HepG2 (cell line): ENCODE measurements around the gene TMEM9. TPM values are rescaled to one million over a fixed set of nuclear protein-coding genes. Genes with fewer than 3 reads are reported as not detected.

Source experiments
- ATAC-seq: fragments of 200-7000 bp; cut with Tn5 transposase; 3 replicates; pipeline ENCODE4 v1.9.1; 2020; ENCODE audit warnings: mild to moderate bottlenecking, moderate library complexity
- BruUV-seq: library from RNA; stranded (reverse); fragments of 400-500 nt; replicated peaks from 2 replicates; lab custom pipeline; 2021; lab: Mats Ljungman, UMichigan
- CTCF ChIA-PET: fragments of 300-600 bp; formaldehyde crosslinking; extraction: SDS; loops from one replicate; lab custom pipeline; 2021; ENCODE audit warnings: low total read pairs, inconsistent platforms, low intra/inter-chr PET ratio; lab: Yijun Ruan, JAX
- POLR2A ChIA-PET: fragments of 350-600 bp; sonication (Branson Sonifier 250); formaldehyde crosslinking; loops from one replicate; lab custom pipeline; 2020; ENCODE audit warnings: antibody characterized with exemption, inconsistent platforms; lab: Yijun Ruan, JAX
- DNase-seq: peaks from one replicate; pipeline ENCODE4 v3.0.0-alpha.2; 2015; ENCODE audit warnings: low spot score
- FAIRE-seq: peaks from 3 replicates; lab custom pipeline; 2011; peaks lifted over from hg19 to GRCh38; lab: Jason Lieb, UNC
- H2AFZ ChIP-seq: one replicate; pipeline ENCODE4 v1.6.1; 2011; ENCODE audit warnings: low read length, inconsistent platforms
- H3K27ac ChIP-seq: fragments of 300-600 bp; 3 replicates; pipeline ENCODE4 v1.8.0; 2011; ENCODE audit warnings: mixed run types, mild to moderate bottlenecking, mixed read lengths, low read length, inconsistent platforms; ENCODE audit not compliant: insufficient read depth; ENCODE audit errors: extremely low read length
- H3K27me3 ChIP-seq, 2 experiments: fragments of 200-600 bp in 1 of 2; 2 replicates in 1 of 2; 3 replicates in 1 of 2; pipeline versions ENCODE4 v1.6.0 to v1.8.0; 2011; ENCODE audit warnings: low read length in 2 of 2, mild to moderate bottlenecking in 2 of 2, moderate library complexity in 2 of 2, inconsistent platforms in 1 of 2; ENCODE audit not compliant: insufficient read depth in 2 of 2, control insufficient read depth in 1 of 2
- H3K36me3 ChIP-seq, 2 experiments: fragments of 200-600 bp in 1 of 2; replicated peaks in 1 of 2; 2 replicates in 1 of 2; 3 replicates in 1 of 2; pipeline versions ENCODE4 v1.5.1 to v1.8.0; 2011; ENCODE audit warnings: low read length in 2 of 2, inconsistent platforms in 1 of 2; ENCODE audit not compliant: insufficient read depth in 2 of 2, control insufficient read depth in 1 of 2
- H3K4me1 ChIP-seq: 2 replicates; pipeline ENCODE4 v1.5.1; 2012; ENCODE audit warnings: low read length, inconsistent platforms; ENCODE audit not compliant: insufficient read depth
- H3K4me2 ChIP-seq: 2 replicates; pipeline ENCODE4 v1.6.0; 2011; ENCODE audit warnings: low read depth, low read length, inconsistent platforms
- H3K4me3 ChIP-seq, 3 experiments: fragments of 200-600 bp in 1 of 3; sonication (generic), shearing (Covaris generic) in 1 of 3; replicated peaks in 1 of 3; 2 replicates each; pipeline ENCODE4 v1.5.1; 2011 to 2016; ENCODE audit warnings: low read length in 3 of 3, inconsistent platforms in 2 of 3, low read depth in 2 of 3, mild to moderate bottlenecking in 2 of 3, control low read depth in 1 of 3, mixed read lengths in 1 of 3; ENCODE audit not compliant: insufficient read depth in 1 of 3
- H3K79me2 ChIP-seq: one replicate; pipeline ENCODE4 v1.6.1; 2011; ENCODE audit warnings: low read length, inconsistent platforms; ENCODE audit not compliant: insufficient read depth
- H3K9ac ChIP-seq: 2 replicates; pipeline ENCODE4 v1.6.0; 2011; ENCODE audit warnings: mild to moderate bottlenecking, low read depth, low read length, inconsistent platforms; ENCODE audit not compliant: insufficient read depth
- H3K9me3 ChIP-seq: 2 replicates; pipeline ENCODE4 v1.5.1; 2012; ENCODE audit warnings: mild to moderate bottlenecking, low read length
- H4K20me1 ChIP-seq: 2 replicates; pipeline ENCODE4 v1.6.0; 2011; ENCODE audit warnings: inconsistent platforms, mild to moderate bottlenecking, low read length, moderate library complexity; ENCODE audit not compliant: insufficient read depth
- AFF4 ChIP-seq: sonication (generic); formaldehyde crosslinking; IDR thresholded peaks from 2 replicates; pipeline ENCODE4 v1.4.0; 2020; ENCODE audit warnings: missing genetic modification reagents
- FOSL1 ChIP-seq: sonication (generic); formaldehyde crosslinking; IDR thresholded peaks from 2 replicates; pipeline ENCODE4 v1.9.0; 2021; ENCODE audit warnings: missing genetic modification reagents, borderline replicate concordance
- HNF1B ChIP-seq: sonication (generic); formaldehyde crosslinking; IDR thresholded peaks from 2 replicates; pipeline ENCODE4 v1.5.1; 2020; ENCODE audit warnings: mild to moderate bottlenecking, moderate library complexity, missing genetic modification reagents
- IRF2 ChIP-seq: IDR thresholded peaks from 2 replicates; pipeline ENCODE4 v1.6.1; 2018; ENCODE audit warnings: missing genetic modification reagents, missing compliant biosample characterization
- JARID2 ChIP-seq: sonication (generic); formaldehyde crosslinking; IDR thresholded peaks from 2 replicates; pipeline ENCODE4 v1.8.1; 2023; ENCODE audit warnings: missing genetic modification reagents, inconsistent platforms; ENCODE audit not compliant: insufficient replicate concordance
- NR2F6 ChIP-seq, 2 experiments: IDR thresholded peaks; 2 replicates each; pipeline ENCODE4 v1.6.1; 2016; ENCODE audit warnings: antibody characterized with exemption in 1 of 2, mild to moderate bottlenecking in 1 of 2
- POLR2A ChIP-seq, 2 experiments: IDR thresholded peaks; 2 replicates each; pipeline ENCODE4 v1.6.1; 2011; ENCODE audit warnings: low read depth in 2 of 2, low read length in 2 of 2, mild to moderate bottlenecking in 1 of 2, moderate library complexity in 1 of 2; ENCODE audit not compliant: insufficient read depth in 1 of 2
- PRPF4 ChIP-seq: fragments of 200-400 bp; formaldehyde crosslinking; IDR thresholded peaks from 2 replicates; pipeline ENCODE4 v1.6.1; 2016; ENCODE audit warnings: low read length, low read depth; ENCODE audit not compliant: poor library complexity, severe bottlenecking
- TFAP4 ChIP-seq: sonication (generic); IDR thresholded peaks from 2 replicates; pipeline ENCODE4 v1.6.1; 2016; ENCODE audit warnings: low read depth, borderline replicate concordance
- YEATS2 ChIP-seq: sonication (generic); formaldehyde crosslinking; IDR thresholded peaks from 2 replicates; pipeline ENCODE4 v1.4.0; 2020; ENCODE audit warnings: missing genetic modification reagents, borderline replicate concordance
- ZFY ChIP-seq: sonication (generic); formaldehyde crosslinking; IDR thresholded peaks from 2 replicates; pipeline ENCODE4 v1.4.0; 2020; ENCODE audit warnings: missing genetic modification reagents
- ZNF292 ChIP-seq: sonication (generic); formaldehyde crosslinking; IDR thresholded peaks from 2 replicates; pipeline ENCODE4 v1.8.1; 2022; ENCODE audit warnings: mild to moderate bottlenecking, low read depth, missing genetic modification reagents, borderline replicate concordance
- ZXDC ChIP-seq: sonication (generic); formaldehyde crosslinking; IDR thresholded peaks from 2 replicates; pipeline ENCODE4 v1.5.0; 2020; ENCODE audit warnings: mild to moderate bottlenecking, missing genetic modification reagents
- WGBS: methylation state at CpG from one replicate; pipeline ENCODE4 v1.1.6; 2017; ENCODE audit warnings: low lambda C conversion rate; 5-methylcytosine and 5-hydroxymethylcytosine counted together
- in situ Hi-C: cut with HindIII; loops from 2 replicates; pipeline ENCODE4 v1.10.0; 2017; ENCODE audit warnings: low pct_unique_long_range_greater_than_20kb; ENCODE audit not compliant: extremely low pct_ligation_motif_present
- intact Hi-C: fragments of 100-400 bp; cut with micrococcal nuclease; formaldehyde crosslinking; loops from one replicate; pipeline ENCODE4 v1.10.0; 2022; ENCODE audit not compliant: unreplicated experiment
- polyA plus RNA-seq, 8 experiments: library from polyadenylated mRNA; depleted of rRNA in 3 of 8; stranded (reverse) in 7 of 8; unstranded in 1 of 8; fragments of >200 nt; fragmentation: Illumina TruSeq in 4 of 8; extraction: Trizol in 4 of 8; gene quantifications; 2 replicates each; pipeline versions ENCODE4 v1.2.1 to v1.2.3, GENCODE V29; 2011 to 2016; ENCODE audit warnings: low read depth in 4 of 8, missing spikeins in 1 of 8, mixed read lengths in 1 of 8; ENCODE audit not compliant: insufficient read depth in 1 of 8
- total RNA-seq, 5 experiments: library from RNA; depleted of rRNA; stranded (reverse); fragments of >200 nt; fragmentation: Illumina TruSeq; extraction: Trizol; gene quantifications; 2 replicates each; pipeline ENCODE4 v1.2.3, GENCODE V29; 2016; ENCODE audit warnings: low read depth in 1 of 5

The TMEM9 gene
- total and polyA plus RNA-seq, 2 of the 13 experiments (the other 11 are each of a cell fraction or from before 2014, with no cell fraction given), result 60.9 to 102 TPM

GRCh38 chr1:201126832-201127754, 27.2 kb downstream of the TMEM9 start, which contains the start of gene ASCL5:
Gene ASCL5, minus strand, starts transcription at chr1:201127184. Its CDS starts 11,812 bp downstream, at chr1:201115372.
- WGBS, result 34% methylated on average over 13 of the region's 24 CpGs
- Histone ChIP-seq H3K36me3 (no peaks in the 10 kb centered on the region), H3K4me3 (peak within 1 kb of the TSS in 1 of 3 experiments; percentile 32; a peak in 1 of 6 replicates), H4K20me1 (no peaks in the 10 kb centered on the region), H3K9ac (no peak within 1 kb of the TSS), H3K27me3 (peaks cover 10 to 52% of the 10 kb centered on the region in 2 experiments), H3K27ac (no peak within 1 kb of the TSS), H3K9me3 (no peaks in the 10 kb centered on the region), H2AFZ (no peak within 1 kb of the TSS), H3K4me1 (peaks cover 11% of the 10 kb centered on the region), H3K4me2 (peak within 1 kb of the TSS; percentile 37; the same call in 1 of the 2 replicates), H3K79me2 (no peaks in the 10 kb centered on the region)
- DNase-seq (peak; percentile 72), ATAC-seq (peak; percentile 91), FAIRE-seq (peak; percentile 76)
- intact Hi-C loops, result loop anchor here (5.0 kb wide), 1 partner anchor 95 kb away; no protein-coding TSS in a partner anchor
- BruUV-seq, result no TSS peak
- in situ Hi-C loops, result no loop called here
- CTCF ChIA-PET, result interaction anchor here (1.5 kb wide), 1 partner anchor 58 kb away, joined by 4 read pairs; no protein-coding TSS in a partner anchor
- POLR2A ChIA-PET, result no interaction called here
- peak; percentile 63; the same call in 1 of the 2 replicates for TF ChIP-seq FOSL1 (CRISPR knock-in tag)
- TF ChIP-seq POLR2A (IDR thresholded peaks at IDR 0.05; ENCODE audit: insufficient read depth in 1 of 2, low read depth in 2 of 2, low read length in 2 of 2), result no peak
- no peak for TF ChIP-seq ZXDC (CRISPR knock-in tag)
- TF ChIP-seq ZFY, result no peak
- no peak for TF ChIP-seq JARID2
- no peak for TF ChIP-seq ZNF292 (CRISPR knock-in tag)
- peak; percentile 28; the same call in 1 of the 2 replicates for TF ChIP-seq HNF1B (CRISPR knock-in tag)
- peak; percentile 27; the same call in 1 of the 2 replicates for TF ChIP-seq YEATS2 (CRISPR knock-in tag)
- no peak for TF ChIP-seq PRPF4
- no peak for TF ChIP-seq NR2F6 (IDR thresholded peaks at IDR 0.05)
- peak; percentile 43; the same call in 1 of the 2 replicates for TF ChIP-seq NR2F6 (CRISPR knock-in tag; IDR thresholded peaks at IDR 0.05)
- peak; percentile 90; the same call in 1 of the 2 replicates for TF ChIP-seq TFAP4
- TF ChIP-seq IRF2 (CRISPR knock-in tag), result 0 out of 2 replicates have a peak, but pooled peaks have one; percentile 27
- no peak for TF ChIP-seq AFF4 (CRISPR knock-in tag)
